Omental fat pad (tissue), 4 donors: Measurements from ENCODE around the gene CDK17. TPM values are rescaled to one million over a fixed set of nuclear protein-coding genes. Genes with fewer than 3 reads are reported as not detected.

ENCODE experiments used
- ATAC-seq: fragments of 150-250 bp; one replicate; pipeline ENCODE4 v1.9.1; 2016; ENCODE audit warnings: mild to moderate bottlenecking, moderate library complexity; ENCODE audit not compliant: low FRiP score
- DNase-seq: peaks from one replicate; pipeline ENCODE4 v3.0.0-alpha.2; 2019; ENCODE audit warnings: low spot score
- CTCF ChIP-seq, 3 donors: fragments of 450-650 bp; IDR thresholded peaks; one replicate each; pipeline ENCODE4 v1.5.1; 2016 to 2017; ENCODE audit warnings: antibody characterized with exemption in 3 of 3, mild to moderate bottlenecking in 3 of 3, moderate library complexity in 2 of 3
- total RNA-seq, 4 donors: library from RNA; depleted of rRNA; stranded (reverse); fragments of >200 nt; gene quantifications; one replicate each; pipeline ENCODE4 v1.1.0, GENCODE V29; 2016

The CDK17 gene
- total RNA-seq, 4 donors from 2014 or later, result 35.8 to 107 (median 100) TPM

- ATAC-seq (no peak), DNase-seq (no peak)
- TF ChIP-seq CTCF (IDR thresholded peaks at IDR 0.05), result no peak
These were observed 94.6 kb downstream of the CDK17 start for GRCh38 chr12:96305665-96306064.

DNA sequence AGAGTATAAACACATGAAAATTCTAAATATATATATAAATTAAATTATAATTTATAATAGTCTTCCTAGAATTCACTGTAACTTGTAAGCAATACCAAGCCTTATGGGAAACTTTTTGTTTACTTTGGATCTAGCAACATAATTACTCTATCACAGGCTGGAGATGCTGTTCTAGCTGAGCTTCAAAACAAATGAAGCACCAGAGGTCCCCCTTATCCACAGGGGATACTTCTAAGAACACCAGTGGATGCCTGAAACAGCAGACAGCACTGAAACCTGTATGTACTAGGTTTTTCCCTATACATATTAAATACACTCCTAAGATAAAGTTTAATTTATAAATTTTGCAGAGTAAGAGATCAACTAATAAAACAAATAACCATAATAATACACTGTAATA, 96.6 kb downstream of the CDK17 start:
- no peak for ATAC-seq
- no peak for DNase-seq
- TF ChIP-seq CTCF (IDR thresholded peaks at IDR 0.05), result no peak

GRCh38 chr12:96302687-96303310, 97.4 kb downstream of the CDK17 start:
- no peak for ATAC-seq

DNA sequence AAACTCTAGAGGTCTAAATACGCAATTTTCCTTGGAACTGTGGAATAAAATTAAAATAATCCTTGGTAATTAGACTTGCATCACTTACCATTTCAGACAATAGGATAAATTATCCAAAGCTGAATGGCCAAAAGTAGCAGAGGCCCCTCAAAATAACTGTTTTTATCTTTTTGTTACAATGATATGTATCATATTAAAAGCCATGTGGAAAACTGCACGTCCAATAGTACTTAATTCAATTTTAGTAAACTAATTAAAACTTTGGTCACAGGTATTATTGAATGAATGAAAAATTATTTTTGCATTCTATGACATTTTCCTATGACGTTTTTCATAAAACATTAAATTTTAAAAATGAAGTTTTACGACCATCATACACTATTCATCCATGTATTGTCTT, 98.5 kb downstream of the CDK17 start:
- no peak for TF ChIP-seq CTCF (IDR thresholded peaks at IDR 0.05)
- ATAC-seq, result no peak
- DNase-seq, result no peak

More at GRCh38 chr12:96302687-96303310, 97.4 kb downstream of the CDK17 start:
- TF ChIP-seq CTCF (IDR thresholded peaks at IDR 0.05), result no peak
- no peak for DNase-seq

GRCh38 chr12:96300064-96300463, 100.2 kb downstream of the CDK17 start:
- no peak for DNase-seq
- no peak for TF ChIP-seq CTCF (IDR thresholded peaks at IDR 0.05)
- no peak for ATAC-seq

- TF ChIP-seq CTCF (IDR thresholded peaks at IDR 0.05), result no peak
- DNase-seq, result no peak
- no peak for ATAC-seq
These were observed 102.7 kb downstream of the CDK17 start for GRCh38 chr12:96297504-96297903.

- no peak for ATAC-seq
- DNase-seq, result no peak
- no peak for TF ChIP-seq CTCF (IDR thresholded peaks at IDR 0.05)
These were observed 104.6 kb downstream of the CDK17 start for GRCh38 chr12:96295532-96296160.
